Ishikawa (cell line): ENCODE results near the gene IGDCC3.

Source experiments
- EGR1 ChIP-seq: IDR thresholded peaks from 2 replicates; pipeline ENCODE4 v1.6.1; 2012
- EP300 ChIP-seq: IDR thresholded peaks from 2 replicates; pipeline ENCODE4 v1.6.1; 2012; ENCODE audit warnings: borderline replicate concordance
- FOXM1 ChIP-seq: IDR thresholded peaks from 2 replicates; pipeline ENCODE4 v1.6.1; 2012; ENCODE audit warnings: low read depth, borderline replicate concordance
- MAX ChIP-seq: IDR thresholded peaks from 2 replicates; pipeline ENCODE4 v1.6.1; 2012
- TAF1 ChIP-seq: IDR thresholded peaks from 2 replicates; pipeline ENCODE4 v1.6.1; 2012; ENCODE audit warnings: low read depth, mild to moderate bottlenecking
- YY1 ChIP-seq: IDR thresholded peaks from 2 replicates; pipeline ENCODE4 v1.6.1; 2012; ENCODE audit warnings: low read depth
- ZBTB7A ChIP-seq: IDR thresholded peaks from 2 replicates; pipeline ENCODE4 v1.6.1; 2012; ENCODE audit warnings: low read depth
- TF ChIP-seq, protein P1 (sequence below): IDR thresholded peaks from 2 replicates; pipeline ENCODE4 v1.6.1; 2012

DNA sequence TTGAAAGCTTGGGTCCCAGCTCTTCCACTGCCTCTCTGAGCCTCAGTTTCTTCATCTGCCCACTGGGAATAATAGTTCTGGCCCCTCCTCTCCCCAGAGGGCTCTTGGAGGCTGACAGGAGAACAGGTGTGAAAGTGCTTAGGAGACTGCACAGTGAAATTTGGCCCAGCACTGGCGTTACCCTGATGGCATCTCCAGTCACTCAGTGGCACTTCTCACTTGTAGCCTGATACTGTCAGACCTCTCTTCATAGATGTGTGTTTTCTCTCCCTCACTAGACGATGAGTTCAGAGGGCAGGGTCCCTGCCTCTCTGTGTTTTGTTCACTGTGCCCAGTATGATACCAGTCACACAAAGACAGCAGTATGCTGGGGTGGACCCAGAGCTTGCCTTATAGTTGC, 22.2 kb upstream of the IGDCC3 start:
- TF ChIP-seq YY1, result no peak
- no peak for TF ChIP-seq FOXM1
- no peak for TF ChIP-seq ZBTB7A
- TF ChIP-seq, protein P1, sequence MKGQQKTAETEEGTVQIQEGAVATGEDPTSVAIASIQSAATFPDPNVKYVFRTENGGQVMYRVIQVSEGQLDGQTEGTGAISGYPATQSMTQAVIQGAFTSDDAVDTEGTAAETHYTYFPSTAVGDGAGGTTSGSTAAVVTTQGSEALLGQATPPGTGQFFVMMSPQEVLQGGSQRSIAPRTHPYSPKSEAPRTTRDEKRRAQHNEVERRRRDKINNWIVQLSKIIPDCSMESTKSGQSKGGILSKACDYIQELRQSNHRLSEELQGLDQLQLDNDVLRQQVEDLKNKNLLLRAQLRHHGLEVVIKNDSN, result no peak
- no peak for TF ChIP-seq TAF1
- TF ChIP-seq EGR1, result no peak
- TF ChIP-seq EP300, result no peak
- no peak for TF ChIP-seq MAX
